HG03280 (cell line): Measurements from ENCODE around the gene CCDC40.

Source experiments
- ATAC-seq: cut with Tn5 transposase; IDR thresholded peaks from one replicate; pipeline ENCODE4 v1.9.1; 2021; ENCODE audit warnings: mild to moderate bottlenecking, moderate library complexity; ENCODE audit not compliant: unreplicated experiment

Gene CCDC40

GRCh38 chr17:80018917-80019651 is 17.4 kb upstream of the CCDC40 start:
- ATAC-seq, result no peak

- ATAC-seq, result no peak
These were observed 14.8 kb upstream of the CCDC40 start for GRCh38 chr17:80021600-80021999.

GRCh38 chr17:80023481-80024205 is 12.8 kb upstream of the CCDC40 start:
- no peak for ATAC-seq

GRCh38 chr17:80024206-80024972 is 12.1 kb upstream of the CCDC40 start:
- no peak for ATAC-seq

GRCh38 chr17:80025140-80025539 is 11.3 kb upstream of the CCDC40 start:
- no peak for ATAC-seq

GRCh38 chr17:80025796-80026195 is 10.6 kb upstream of the CCDC40 start:
- no peak for ATAC-seq

- no peak for ATAC-seq
These were observed 9.9 kb upstream of the CCDC40 start for GRCh38 chr17:80026359-80027042.

GRCh38 chr17:80027043-80027435 is 9.4 kb upstream of the CCDC40 start:
- ATAC-seq, result no peak

GRCh38 chr17:80028030-80028429 is 8.4 kb upstream of the CCDC40 start:
- ATAC-seq, result no peak

- no peak for ATAC-seq
These were observed 7.0 kb upstream of the CCDC40 start for GRCh38 chr17:80029258-80029974.

GRCh38 chr17:80030730-80031410 is 5.6 kb upstream of the CCDC40 start:
- no peak for ATAC-seq

GRCh38 chr17:80031691-80032430 is 4.6 kb upstream of the CCDC40 start:
- no peak for ATAC-seq

- ATAC-seq, result no peak
These were observed 3.7 kb upstream of the CCDC40 start for GRCh38 chr17:80032614-80033171.

- ATAC-seq, result no peak
These were observed 2.6 kb upstream of the CCDC40 start for GRCh38 chr17:80033840-80034239.

- ATAC-seq, result no peak
These were observed 1.4 kb upstream of the CCDC40 start for GRCh38 chr17:80034791-80035686.

GRCh38 chr17:80035687-80035936 is 830 bp upstream of the CCDC40 start, which contains the start of gene TBC1D16:
TBC1D16 (minus strand) TSS chr17:80035872; CDS start chr17:80013547, 22,325 bp downstream.
- ATAC-seq, result no peak

- ATAC-seq, result no peak
These were observed 454 bp downstream of the CCDC40 start for GRCh38 chr17:80036715-80037477.
